Mesendoderm (in vitro differentiated cells): ENCODE data around the gene CD200.
"Not testable (repeated sequence)": the region's sequence is repeated elsewhere in the genome, so short reads cannot be mapped to it uniquely, and the experiment has no call there.

Source experiments
- DNase-seq: peaks from one replicate; pipeline ENCODE4 v3.0.0; 2013
- H2AK5ac ChIP-seq: 2 replicates; pipeline ENCODE4 v1.6.1; 2013; ENCODE audit warnings: low read length, inconsistent platforms
- H2BK120ac ChIP-seq: 2 replicates; pipeline ENCODE4 v1.6.1; 2013; ENCODE audit warnings: low read depth, mild to moderate bottlenecking, low read length, moderate library complexity, mixed read lengths
- H2BK15ac ChIP-seq: replicated peaks from 2 replicates; pipeline ENCODE4 v1.6.1; 2013; ENCODE audit warnings: low read depth, mild to moderate bottlenecking, moderate library complexity
- H2BK5ac ChIP-seq: 2 replicates; pipeline ENCODE4 v1.6.1; 2013; ENCODE audit warnings: low read length, inconsistent platforms
- H3K18ac ChIP-seq: 2 replicates; pipeline ENCODE4 v1.6.1; 2013; ENCODE audit warnings: mild to moderate bottlenecking, low read length, mixed read lengths
- H3K23ac ChIP-seq: one replicate; pipeline ENCODE4 v1.6.1; 2013; ENCODE audit warnings: low read length
- H3K27ac ChIP-seq: 2 replicates; pipeline ENCODE4 v1.5.1; 2013; ENCODE audit warnings: low read depth, mild to moderate bottlenecking, inconsistent platforms, low read length, moderate library complexity
- H3K27me3 ChIP-seq: 2 replicates; pipeline ENCODE4 v1.6.1; 2013; ENCODE audit warnings: low read length, control low read depth, mild to moderate bottlenecking, inconsistent platforms; ENCODE audit not compliant: insufficient read depth, poor library complexity
- H3K36me3 ChIP-seq: 2 replicates; pipeline ENCODE4 v1.6.1; 2013; ENCODE audit warnings: low read length, inconsistent platforms; ENCODE audit not compliant: control insufficient read depth, insufficient read depth
- H3K4ac ChIP-seq: one replicate; pipeline ENCODE4 v1.6.1; 2013; ENCODE audit warnings: low read depth, mild to moderate bottlenecking, low read length, moderate library complexity
- H3K4me1 ChIP-seq: 2 replicates; pipeline ENCODE4 v1.6.1; 2013; ENCODE audit warnings: low read depth, low read length, inconsistent platforms; ENCODE audit not compliant: control insufficient read depth
- H3K4me2 ChIP-seq: 2 replicates; pipeline ENCODE4 v1.6.1; 2013; ENCODE audit warnings: low read length
- H3K4me3 ChIP-seq: 2 replicates; pipeline ENCODE4 v1.5.1; 2013; ENCODE audit warnings: mild to moderate bottlenecking, low read length
- H3K56ac ChIP-seq: one replicate; pipeline ENCODE4 v1.6.1; 2013; ENCODE audit warnings: low read length
- H3K79me1 ChIP-seq: 2 replicates; pipeline ENCODE4 v1.6.1; 2013; ENCODE audit warnings: low read length, inconsistent platforms
- H3K79me2 ChIP-seq: 2 replicates; pipeline ENCODE4 v1.6.1; 2013; ENCODE audit warnings: mild to moderate bottlenecking, low read length; ENCODE audit not compliant: control insufficient read depth, insufficient read depth
- H3K9ac ChIP-seq: 2 replicates; pipeline ENCODE4 v1.6.1; 2013; ENCODE audit warnings: low read length, inconsistent platforms
- H4K5ac ChIP-seq: one replicate; pipeline ENCODE4 v1.6.1; 2013; ENCODE audit warnings: low read length
- H4K8ac ChIP-seq: one replicate; pipeline ENCODE4 v1.6.1; 2013; ENCODE audit warnings: low read depth, mild to moderate bottlenecking, control low read depth, low read length, moderate library complexity
- WGBS: extraction: QIAGEN DNeasy Blood & Tissue Kit; methylation state at CpG from one replicate; pipeline ENCODE4 v1.1.7; 2013; ENCODE audit warnings: low lambda C conversion rate, missing lambda C conversion rate; ENCODE audit not compliant: insufficient coverage; ENCODE audit errors: extremely low coverage; 5-methylcytosine and 5-hydroxymethylcytosine counted together

The CD200 gene

GRCh38 chr3:112397556-112397955, 64.6 kb downstream of the CD200 start:
- Histone ChIP-seq H3K23ac (no peak overlapping the region), H3K4me2 (no peak overlapping the region), H3K79me2 (no peaks in the 10 kb centered on the region), H4K5ac (no peak overlapping the region), H3K4ac (peak overlapping the region; percentile 55), H3K27me3 (no peaks in the 10 kb centered on the region), H2AK5ac (peak overlapping the region; percentile 6), H3K4me3 (no peak overlapping the region), H3K56ac (peak overlapping the region; percentile 45), H3K9ac (no peak overlapping the region), H3K27ac (peak overlapping the region; percentile 18), H2BK5ac (peak overlapping the region; percentile 41), H3K36me3 (no peaks in the 10 kb centered on the region), H3K79me1 (no peaks in the 10 kb centered on the region), H2BK15ac (no peak overlapping the region), H4K8ac (no peak overlapping the region), H2BK120ac (no peak overlapping the region), H3K4me1 (peaks cover 6% of the 10 kb centered on the region), H3K18ac (peak overlapping the region; percentile 62)
- DNase-seq, result peak; percentile 58

- no peak for DNase-seq
- Histone ChIP-seq H2BK120ac (peak overlapping the region; percentile 96), H3K27me3 (no peaks in the 10 kb centered on the region), H3K23ac (no peak overlapping the region), H3K9ac (no peak overlapping the region), H4K5ac (no peak overlapping the region), H3K27ac (peak overlapping the region; percentile 89), H2AK5ac (no peak overlapping the region), H3K79me2 (no peaks in the 10 kb centered on the region), H4K8ac (no peak overlapping the region), H3K4ac (peak overlapping the region; percentile 43), H3K18ac (peak overlapping the region; percentile 83), H3K4me2 (no peak overlapping the region), H2BK15ac (no peak overlapping the region), H2BK5ac (peak overlapping the region; percentile 47), H3K79me1 (no peaks in the 10 kb centered on the region), H3K4me1 (peaks cover 6% of the 10 kb centered on the region), H3K4me3 (no peak overlapping the region), H3K36me3 (no peaks in the 10 kb centered on the region), H3K56ac (peak overlapping the region; percentile 29)
- no CpG with 5 or more reads among the region's 2 CpGs for WGBS
Observed at GRCh38 chr3:112399064-112399463, 66.1 kb downstream of the CD200 start.

GRCh38 chr3:112399554-112399953, 66.6 kb downstream of the CD200 start:
- not testable (repeated sequence) for H3K79me1 ChIP-seq, H2AK5ac ChIP-seq, H3K36me3 ChIP-seq, H3K9ac ChIP-seq, H4K5ac ChIP-seq, H3K79me2 ChIP-seq, H3K4me2 ChIP-seq, H3K27me3 ChIP-seq, H3K4me1 ChIP-seq, H4K8ac ChIP-seq, H3K23ac ChIP-seq, H2BK15ac ChIP-seq, H3K4me3 ChIP-seq
- Histone ChIP-seq H2BK120ac (peak overlapping the region; percentile 96), H3K18ac (peak overlapping the region; percentile 83), H3K4ac (peak overlapping the region; percentile 43), H3K56ac (peak overlapping the region; percentile 29), H2BK5ac (peak overlapping the region; percentile 47), H3K27ac (peak overlapping the region; percentile 89)
- no CpG with 5 or more reads among the region's 6 CpGs for WGBS
- peak; percentile 76 for DNase-seq

- H3K4me1 ChIP-seq, H3K79me2 ChIP-seq, H4K5ac ChIP-seq, H2AK5ac ChIP-seq, H3K79me1 ChIP-seq, H4K8ac ChIP-seq, H3K4me2 ChIP-seq, H3K23ac ChIP-seq, H3K36me3 ChIP-seq, H3K27me3 ChIP-seq, H3K4me3 ChIP-seq, H2BK15ac ChIP-seq: not testable (repeated sequence)
- Histone ChIP-seq H3K27ac (peak overlapping the region; percentile 94), H3K4ac (peak overlapping the region; percentile 87), H3K9ac (peak overlapping the region; percentile 38), H3K18ac (peak overlapping the region; percentile 68), H2BK120ac (peak overlapping the region; percentile 67), H2BK5ac (peak overlapping the region; percentile 70), H3K56ac (peak overlapping the region; percentile 66)
- no CpG with 5 or more reads among the region's 5 CpGs for WGBS
- DNase-seq, result peak; percentile 61
Observed at GRCh38 chr3:112400317-112400716, 67.4 kb downstream of the CD200 start.

GRCh38 chr3:112401617-112402016, 68.7 kb downstream of the CD200 start:
- H3K27me3 ChIP-seq, result no peaks in the 10 kb centered on the region
- H4K8ac ChIP-seq, result peak overlapping the region; percentile 56
- no peaks in the 10 kb centered on the region for H3K36me3 ChIP-seq
- H3K79me2 ChIP-seq, result no peaks in the 10 kb centered on the region
- peaks cover 6% of the 10 kb centered on the region for H3K4me1 ChIP-seq
- H3K4ac ChIP-seq, result peak overlapping the region; percentile 16
- peak overlapping the region; percentile 54 for H3K56ac ChIP-seq
- peak overlapping the region; percentile 82 for H2BK120ac ChIP-seq
- H3K18ac ChIP-seq, result peak overlapping the region; percentile 80
- WGBS, result no CpG with 5 or more reads among the region's 2 CpGs
- peak; percentile 59 for DNase-seq
- H3K4me3 ChIP-seq, result no peak overlapping the region
- H2AK5ac ChIP-seq, result no peak overlapping the region
- H3K9ac ChIP-seq, result no peak overlapping the region
- H3K79me1 ChIP-seq, result no peaks in the 10 kb centered on the region
- H2BK15ac ChIP-seq, result no peak overlapping the region
- no peak overlapping the region for H3K4me2 ChIP-seq
- H3K23ac ChIP-seq, result no peak overlapping the region
- H3K27ac ChIP-seq, result peak overlapping the region; percentile 78
- H4K5ac ChIP-seq, result no peak overlapping the region
- H2BK5ac ChIP-seq, result no peak overlapping the region

- peak overlapping the region; percentile 87 for H3K4ac ChIP-seq
- no peak overlapping the region for H3K9ac ChIP-seq
- peak overlapping the region; percentile 6 for H2BK15ac ChIP-seq
- no peak overlapping the region for H4K5ac ChIP-seq
- no peaks in the 10 kb centered on the region for H3K36me3 ChIP-seq
- no peaks in the 10 kb centered on the region for H3K27me3 ChIP-seq
- no peak overlapping the region for H3K23ac ChIP-seq
- no CpG with 5 or more reads among the region's 2 CpGs for WGBS
- H3K79me1 ChIP-seq, result no peaks in the 10 kb centered on the region
- H2AK5ac ChIP-seq, result no peak overlapping the region
- DNase-seq, result no peak
- no peak overlapping the region for H3K4me3 ChIP-seq
- peak overlapping the region; percentile 76 for H4K8ac ChIP-seq
- H2BK120ac ChIP-seq, result no peak overlapping the region
- no peak overlapping the region for H3K27ac ChIP-seq
- H3K18ac ChIP-seq, result peak overlapping the region; percentile 94
- H3K4me2 ChIP-seq, result no peak overlapping the region
- H2BK5ac ChIP-seq, result peak overlapping the region; percentile 22
- H3K4me1 ChIP-seq, result peaks cover 3% of the 10 kb centered on the region
- H3K79me2 ChIP-seq, result no peaks in the 10 kb centered on the region
- peak overlapping the region; percentile 18 for H3K56ac ChIP-seq
Observed at GRCh38 chr3:112403103-112403502, 70.1 kb downstream of the CD200 start.
